CD14-positive monocyte (primary cell): ENCODE results near the gene KMT2E. TPM values are rescaled to one million over a fixed set of nuclear protein-coding genes. Genes with fewer than 3 reads are reported as not detected.

Experiments used
- DNase-seq, 3 donors: peaks; one replicate each; pipeline ENCODE4 v3.0.0-alpha.2; 2011 to 2022
- H2AFZ ChIP-seq: 2 replicates; pipeline ENCODE4 v1.6.0; 2012; ENCODE audit warnings: mild to moderate bottlenecking, low read depth, low read length, inconsistent platforms; ENCODE audit not compliant: insufficient read depth, poor library complexity, severe bottlenecking
- H3K27ac ChIP-seq, 2 donors: 1 replicate in 1 of 2; 2 replicates in 1 of 2; pipeline ENCODE4 v1.5.1; 2012 to 2013; ENCODE audit warnings: low read length in 2 of 2, control low read depth in 1 of 2, inconsistent platforms in 1 of 2, low read depth in 1 of 2, mild to moderate bottlenecking in 1 of 2
- H3K27me3 ChIP-seq, 2 donors: one replicate each; pipeline versions ENCODE4 v1.6.0 to v1.6.1; 2011 to 2013; ENCODE audit warnings: low read length in 2 of 2; ENCODE audit not compliant: control insufficient read depth in 2 of 2, insufficient read depth in 2 of 2
- H3K36me3 ChIP-seq, 2 donors: replicated peaks in 1 of 2; 1 replicate in 1 of 2; 2 replicates in 1 of 2; pipeline versions ENCODE4 v1.5.1 to v1.6.1; 2012 to 2013; ENCODE audit warnings: low read length in 2 of 2, control low read depth in 1 of 2, inconsistent platforms in 1 of 2, mild to moderate bottlenecking in 1 of 2; ENCODE audit not compliant: insufficient read depth in 2 of 2, control insufficient read depth in 1 of 2
- H3K4me1 ChIP-seq, 2 donors: 1 replicate in 1 of 2; 2 replicates in 1 of 2; pipeline versions ENCODE4 v1.5.1 to v1.6.1; 2012 to 2013; ENCODE audit warnings: low read length in 2 of 2, control low read depth in 1 of 2, inconsistent platforms in 1 of 2, mild to moderate bottlenecking in 1 of 2, moderate library complexity in 1 of 2; ENCODE audit not compliant: insufficient read depth in 2 of 2, control insufficient read depth in 1 of 2
- H3K4me2 ChIP-seq: replicated peaks from 2 replicates; pipeline ENCODE3; 2012; ENCODE audit warnings: low read length, moderate library complexity, mild to moderate bottlenecking; ENCODE audit not compliant: poor library complexity, severe bottlenecking; ENCODE audit errors: extremely low read depth
- H3K4me3 ChIP-seq, 3 experiments: fragments of 200-600 bp in 1 of 3; sonication (generic) in 1 of 3; replicated peaks in 1 of 3; 1 replicate in 2 of 3; 2 replicates in 1 of 3; pipeline ENCODE4 v1.5.1; 2011 to 2013; ENCODE audit warnings: low read length in 3 of 3, mild to moderate bottlenecking in 3 of 3, control low read depth in 2 of 3, low read depth in 2 of 3, inconsistent platforms in 1 of 3, moderate library complexity in 1 of 3
- H3K79me2 ChIP-seq: 2 replicates; pipeline ENCODE4 v1.6.0; 2012; ENCODE audit warnings: mild to moderate bottlenecking, control low read depth, inconsistent platforms, low read length, moderate library complexity; ENCODE audit not compliant: insufficient read depth
- H3K9ac ChIP-seq: 2 replicates; pipeline ENCODE4 v1.6.0; 2017; ENCODE audit warnings: low read length, mild to moderate bottlenecking; ENCODE audit not compliant: insufficient read depth, poor library complexity, severe bottlenecking
- H3K9me3 ChIP-seq, 2 donors: replicated peaks in 1 of 2; 1 replicate in 1 of 2; 2 replicates in 1 of 2; pipeline versions ENCODE4 v1.5.1 to v1.6.1; 2012 to 2013; ENCODE audit warnings: low read length in 2 of 2, control low read depth in 1 of 2; ENCODE audit not compliant: control insufficient read depth in 1 of 2, insufficient read depth in 1 of 2
- H4K20me1 ChIP-seq: 2 replicates; pipeline ENCODE4 v1.6.0; 2012; ENCODE audit warnings: mild to moderate bottlenecking, low read length, control low read depth, moderate library complexity; ENCODE audit not compliant: insufficient read depth
- H3K27ac Mint-ChIP-seq, 7 donors: one replicate each; pipeline ENCODE4 v1.8.0; 2020; ENCODE audit warnings: mild to moderate bottlenecking in 7 of 7, mixed read lengths in 7 of 7, moderate library complexity in 6 of 7, inconsistent platforms in 2 of 7
- H3K27me3 Mint-ChIP-seq, 3 donors: one replicate each; pipeline ENCODE4 v1.8.0; 2021 to 2022; ENCODE audit warnings: low read depth in 3 of 3, mild to moderate bottlenecking in 3 of 3, mixed read lengths in 3 of 3, moderate library complexity in 3 of 3, inconsistent platforms in 1 of 3
- H3K36me3 Mint-ChIP-seq, 2 donors: one replicate each; pipeline ENCODE4 v1.8.0; 2020; ENCODE audit warnings: mixed read lengths in 2 of 2, inconsistent platforms in 1 of 2, mild to moderate bottlenecking in 1 of 2
- H3K4me1 Mint-ChIP-seq: one replicate; pipeline ENCODE4 v1.8.0; 2020; ENCODE audit warnings: mild to moderate bottlenecking, mixed read lengths
- H3K4me3 Mint-ChIP-seq, 2 donors: one replicate each; pipeline ENCODE4 v1.8.0; 2020; ENCODE audit warnings: mild to moderate bottlenecking in 2 of 2, mixed read lengths in 2 of 2, moderate library complexity in 1 of 2
- H3K9me3 Mint-ChIP-seq, 7 donors: one replicate each; pipeline ENCODE4 v1.8.0; 2020 to 2022; ENCODE audit warnings: mixed read lengths in 7 of 7, mild to moderate bottlenecking in 6 of 7, moderate library complexity in 6 of 7, inconsistent platforms in 2 of 7
- WGBS: methylation state at CpG from one replicate; pipeline ENCODE4 v1.1.5; 2013; ENCODE audit warnings: missing lambda C conversion rate; ENCODE audit not compliant: insufficient coverage; 5-methylcytosine and 5-hydroxymethylcytosine counted together
- intact Hi-C, 2 donors: fragments of 100-400 bp; cut with micrococcal nuclease; formaldehyde crosslinking; loops; one replicate each; pipeline versions ENCODE4 v1.15.0 to v1.15.1; 2023
- polyA plus RNA-seq, 3 donors: library from polyadenylated mRNA; depleted of rRNA in 1 of 3; unstranded in 2 of 3; stranded (reverse) in 1 of 3; fragments of 300-500 nt in 2 of 3; fragments of >200 nt in 1 of 3; fragmentation: Illumina TruSeq in 2 of 3; gene quantifications; 1 replicate in 2 of 3; 2 replicates in 1 of 3; pipeline ENCODE4 v1.2.3, GENCODE V29; 2012 to 2021
- TF ChIP-seq, protein P1 (sequence below): fragments of 200-600 bp; IDR thresholded peaks from one replicate; pipeline ENCODE4 v1.8.0; 2022; ENCODE audit warnings: antibody characterized with exemption, mild to moderate bottlenecking

KMT2E gene
- polyA plus RNA-seq, 3 donors = 21.5 to 58.0 (median 33.1) TPM

DNA sequence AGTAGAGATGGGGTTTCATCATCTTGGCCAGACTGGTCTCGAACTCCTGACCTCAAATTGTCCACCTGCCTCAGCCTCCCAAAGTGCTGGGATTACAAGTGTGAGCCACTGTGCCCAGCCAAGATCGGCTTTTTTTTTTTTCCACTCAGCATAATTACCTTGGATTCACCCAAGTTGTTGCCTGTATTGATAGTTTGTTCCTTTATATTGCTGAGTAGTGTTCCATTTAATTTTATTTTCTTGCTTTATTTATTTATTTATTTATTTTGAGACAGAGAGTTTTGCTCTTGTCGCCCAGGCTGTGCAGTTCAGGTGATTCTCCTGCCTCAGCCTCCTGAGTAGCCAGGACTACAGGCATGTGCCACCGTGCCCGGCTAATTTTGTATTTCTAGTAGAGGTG lies 21.3 kb downstream of the KMT2E start:
- H2AFZ ChIP-seq = no peak overlapping the region
- no peak overlapping the region for H3K27ac ChIP-seq
- no peak for DNase-seq
- peaks cover 0 to 3% (median 0%) of the 10 kb centered on the region in 7 donors for H3K9me3 Mint-ChIP-seq
- no peak overlapping the region for H3K4me3 Mint-ChIP-seq
- intact Hi-C loops = no loop called here
- H3K4me1 Mint-ChIP-seq = peaks cover 29% of the 10 kb centered on the region
- H3K4me3 ChIP-seq = no peak overlapping the region
- 100% methylated on average over 2 of the region's 5 CpGs for WGBS
- no peak overlapping the region for H3K9ac ChIP-seq
- H3K4me2 ChIP-seq = no peak overlapping the region
- H3K27me3 Mint-ChIP-seq = no peaks in the 10 kb centered on the region
- peaks cover 13 to 17% of the 10 kb centered on the region in 2 donors for H3K4me1 ChIP-seq
- peaks cover 100% of the 10 kb centered on the region for H3K79me2 ChIP-seq
- TF ChIP-seq, protein P1, sequence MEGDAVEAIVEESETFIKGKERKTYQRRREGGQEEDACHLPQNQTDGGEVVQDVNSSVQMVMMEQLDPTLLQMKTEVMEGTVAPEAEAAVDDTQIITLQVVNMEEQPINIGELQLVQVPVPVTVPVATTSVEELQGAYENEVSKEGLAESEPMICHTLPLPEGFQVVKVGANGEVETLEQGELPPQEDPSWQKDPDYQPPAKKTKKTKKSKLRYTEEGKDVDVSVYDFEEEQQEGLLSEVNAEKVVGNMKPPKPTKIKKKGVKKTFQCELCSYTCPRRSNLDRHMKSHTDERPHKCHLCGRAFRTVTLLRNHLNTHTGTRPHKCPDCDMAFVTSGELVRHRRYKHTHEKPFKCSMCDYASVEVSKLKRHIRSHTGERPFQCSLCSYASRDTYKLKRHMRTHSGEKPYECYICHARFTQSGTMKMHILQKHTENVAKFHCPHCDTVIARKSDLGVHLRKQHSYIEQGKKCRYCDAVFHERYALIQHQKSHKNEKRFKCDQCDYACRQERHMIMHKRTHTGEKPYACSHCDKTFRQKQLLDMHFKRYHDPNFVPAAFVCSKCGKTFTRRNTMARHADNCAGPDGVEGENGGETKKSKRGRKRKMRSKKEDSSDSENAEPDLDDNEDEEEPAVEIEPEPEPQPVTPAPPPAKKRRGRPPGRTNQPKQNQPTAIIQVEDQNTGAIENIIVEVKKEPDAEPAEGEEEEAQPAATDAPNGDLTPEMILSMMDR = no peak
- H4K20me1 ChIP-seq = peaks cover 100% of the 10 kb centered on the region
- H3K36me3 Mint-ChIP-seq = peaks cover 5 to 19% of the 10 kb centered on the region in 2 donors
- H3K36me3 ChIP-seq = peaks cover 0 to 5% of the 10 kb centered on the region in 2 donors
- H3K27ac Mint-ChIP-seq = peak overlapping the region in 2 of 7 donors; percentile 15 to 68
- H3K27me3 ChIP-seq = no peaks in the 10 kb centered on the region
- no peaks in the 10 kb centered on the region for H3K9me3 ChIP-seq

- 100% methylated on average over 2 of the region's 5 CpGs for WGBS
- intact Hi-C loops = no loop called here
- H3K9me3 Mint-ChIP-seq = peaks cover 0 to 3% (median 0%) of the 10 kb centered on the region in 7 donors
- no peaks in the 10 kb centered on the region for H3K27me3 ChIP-seq
- H3K36me3 Mint-ChIP-seq = peaks cover 13 to 30% of the 10 kb centered on the region in 2 donors
- TF ChIP-seq, protein P1 = no peak
- H3K27me3 Mint-ChIP-seq = no peaks in the 10 kb centered on the region
- no peak overlapping the region for H2AFZ ChIP-seq
- H3K27ac Mint-ChIP-seq = peak overlapping the region in 4 of 7 donors; percentile 4 to 63 (median 40)
- peaks cover 100% of the 10 kb centered on the region for H3K79me2 ChIP-seq
- peaks cover 13 to 15% of the 10 kb centered on the region in 2 donors for H3K4me1 ChIP-seq
- no peak overlapping the region for H3K4me2 ChIP-seq
- H4K20me1 ChIP-seq = peaks cover 100% of the 10 kb centered on the region
- H3K9me3 ChIP-seq = no peaks in the 10 kb centered on the region
- no peak overlapping the region for H3K4me3 ChIP-seq
- peaks cover 7 to 17% of the 10 kb centered on the region in 2 donors for H3K36me3 ChIP-seq
- peak overlapping the region in 1 of 2 donors; percentile 21 for H3K27ac ChIP-seq
- H3K4me1 Mint-ChIP-seq = peaks cover 31% of the 10 kb centered on the region
- no peak overlapping the region for H3K4me3 Mint-ChIP-seq
- no peak for DNase-seq
- no peak overlapping the region for H3K9ac ChIP-seq
Observed at GRCh38 chr7:105036217-105037168, 22.5 kb downstream of the KMT2E start.
